HG02763 (cell line): ENCODE measurements around the gene ING1.
"Not testable (repeated sequence)": the region's sequence is repeated elsewhere in the genome, so short reads cannot be mapped to it uniquely, and the experiment has no call there.

Experiments used
- ATAC-seq: cut with Tn5 transposase; IDR thresholded peaks from one replicate; pipeline ENCODE4 v1.9.1; 2021; ENCODE audit warnings: mild to moderate bottlenecking, moderate library complexity; ENCODE audit not compliant: unreplicated experiment

ING1 gene

GRCh38 chr13:110690516-110690915 is 23.0 kb upstream of the ING1 start:
- ATAC-seq = no peak

- ATAC-seq = not testable (repeated sequence)
These were observed 17.7 kb upstream of the ING1 start for GRCh38 chr13:110695774-110696173.

- no peak for ATAC-seq
These were observed 16.7 kb upstream of the ING1 start for GRCh38 chr13:110696776-110697175.

GRCh38 chr13:110697842-110698241 is 15.7 kb upstream of the ING1 start:
- no peak for ATAC-seq

- peak; percentile 63 for ATAC-seq
These were observed 14.8 kb upstream of the ING1 start for GRCh38 chr13:110698689-110699088.

- no peak for ATAC-seq
These were observed 14.1 kb upstream of the ING1 start for GRCh38 chr13:110699148-110700145.

GRCh38 chr13:110700186-110700585 is 13.3 kb upstream of the ING1 start:
- ATAC-seq = no peak

GRCh38 chr13:110700641-110701040 is 12.9 kb upstream of the ING1 start:
- ATAC-seq = no peak

- not testable (repeated sequence) for ATAC-seq
These were observed 12.4 kb upstream of the ING1 start for GRCh38 chr13:110701061-110701460.

- no peak for ATAC-seq
These were observed 11.4 kb upstream of the ING1 start for GRCh38 chr13:110702089-110702488.

- ATAC-seq = no peak
These were observed 10.6 kb upstream of the ING1 start for GRCh38 chr13:110702591-110703526.

GRCh38 chr13:110705356-110705825 is 8.1 kb upstream of the ING1 start:
- ATAC-seq = no peak

- ATAC-seq = peak; percentile 96
These were observed 7.5 kb upstream of the ING1 start, which contains the start of gene CARS2 for GRCh38 chr13:110705826-110706569. CARS2 (minus strand) TSS chr13:110706116; CDS start chr13:110706093, 23 bp downstream.

- no peak for ATAC-seq
These were observed 6.7 kb upstream of the ING1 start for GRCh38 chr13:110706570-110707372.

- peak; percentile 28 for ATAC-seq
These were observed 1.2 kb upstream of the ING1 start for GRCh38 chr13:110712081-110712848.

- ATAC-seq = peak; percentile 49
These were observed 455 bp upstream of the ING1 start for GRCh38 chr13:110712849-110713641.

- no peak for ATAC-seq
These were observed 689 bp downstream of the ING1 start for GRCh38 chr13:110713981-110714796.
